Measurements from ENCODE around the gene FNDC10. TPM values are rescaled to one million over a fixed set of nuclear protein-coding genes. Genes with fewer than 3 reads are reported as not detected.
A peak's percentile ranks its signal among the peaks of the same experiment; 100 is the strongest.

Gene FNDC10
- total and polyA plus RNA-seq, 9 of the 15 experiments (the other 6 are each of a cell fraction or from before 2014, with no cell fraction given): 0.08 to 6.3 (median 1.6) TPM

- no peak for TF ChIP-seq SRF (CRISPR knock-in tag; IDR thresholded peaks at IDR 0.05)
- TF ChIP-seq DMBX1 (CRISPR knock-in tag; IDR thresholded peaks at IDR 0.05; ENCODE audit: borderline replicate concordance): no peak
- TF ChIP-seq PCBP2 (IDR thresholded peaks at IDR 0.05; ENCODE audit: low read depth, low read length, poor library complexity, severe bottlenecking): no peak
- TF ChIP-seq MBD2 (IDR thresholded peaks at IDR 0.05; ENCODE audit: borderline replicate concordance, low read depth): no peak
- TF ChIP-seq GTF3C2 (IDR thresholded peaks at IDR 0.05; ENCODE audit: borderline replicate concordance, extremely low read depth, insufficient read length): peak; percentile 26
- 0 out of 2 replicates have a peak, but pooled peaks have one; percentile 5 for TF ChIP-seq CBFB (CRISPR knock-in tag; IDR thresholded peaks at IDR 0.05)
- TF ChIP-seq CBX8 (IDR thresholded peaks at IDR 0.05; ENCODE audit: borderline replicate concordance, extremely low read depth, low read depth, low read length, poor library complexity, severe bottlenecking): no peak
- peak; percentile 67 for TF ChIP-seq KDM5B (IDR thresholded peaks at IDR 0.05; ENCODE audit: insufficient replicate concordance, low read depth, low read length)
- TF ChIP-seq PCBP1 (IDR thresholded peaks at IDR 0.05; ENCODE audit: low read depth, low read length, poor library complexity, severe bottlenecking): no peak
- no peak; the same call in 1 of the 2 replicates for TF ChIP-seq MIER1 (IDR thresholded peaks at IDR 0.05; ENCODE audit: low read depth)
- no peak for TF ChIP-seq ZBTB9 (CRISPR knock-in tag; IDR thresholded peaks at IDR 0.05)
- TF ChIP-seq NFIX (CRISPR knock-in tag; IDR thresholded peaks at IDR 0.05; ENCODE audit: low read depth): no peak
- peak; percentile 60; the same call in 1 of the 2 replicates for TF ChIP-seq SP1 (CRISPR knock-in tag; IDR thresholded peaks at IDR 0.05)
- TF ChIP-seq HMGN3 (IDR thresholded peaks at IDR 0.05; ENCODE audit: borderline replicate concordance, extremely low read depth, insufficient read length, low read depth, low read length): no peak
- TF ChIP-seq, protein P1, sequence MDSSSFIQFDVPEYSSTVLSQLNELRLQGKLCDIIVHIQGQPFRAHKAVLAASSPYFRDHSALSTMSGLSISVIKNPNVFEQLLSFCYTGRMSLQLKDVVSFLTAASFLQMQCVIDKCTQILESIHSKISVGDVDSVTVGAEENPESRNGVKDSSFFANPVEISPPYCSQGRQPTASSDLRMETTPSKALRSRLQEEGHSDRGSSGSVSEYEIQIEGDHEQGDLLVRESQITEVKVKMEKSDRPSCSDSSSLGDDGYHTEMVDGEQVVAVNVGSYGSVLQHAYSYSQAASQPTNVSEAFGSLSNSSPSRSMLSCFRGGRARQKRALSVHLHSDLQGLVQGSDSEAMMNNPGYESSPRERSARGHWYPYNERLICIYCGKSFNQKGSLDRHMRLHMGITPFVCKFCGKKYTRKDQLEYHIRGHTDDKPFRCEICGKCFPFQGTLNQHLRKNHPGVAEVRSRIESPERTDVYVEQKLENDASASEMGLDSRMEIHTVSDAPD (CRISPR knock-in tag; IDR thresholded peaks at IDR 0.05): no peak
- no peak for TF ChIP-seq ZNF184 (CRISPR knock-in tag; IDR thresholded peaks at IDR 0.05)
- TF ChIP-seq RB1 (IDR thresholded peaks at IDR 0.05; ENCODE audit: low read depth): peak; percentile 42
- TF ChIP-seq KDM1A (IDR thresholded peaks at IDR 0.05): no peak
- TF ChIP-seq, protein P2, sequence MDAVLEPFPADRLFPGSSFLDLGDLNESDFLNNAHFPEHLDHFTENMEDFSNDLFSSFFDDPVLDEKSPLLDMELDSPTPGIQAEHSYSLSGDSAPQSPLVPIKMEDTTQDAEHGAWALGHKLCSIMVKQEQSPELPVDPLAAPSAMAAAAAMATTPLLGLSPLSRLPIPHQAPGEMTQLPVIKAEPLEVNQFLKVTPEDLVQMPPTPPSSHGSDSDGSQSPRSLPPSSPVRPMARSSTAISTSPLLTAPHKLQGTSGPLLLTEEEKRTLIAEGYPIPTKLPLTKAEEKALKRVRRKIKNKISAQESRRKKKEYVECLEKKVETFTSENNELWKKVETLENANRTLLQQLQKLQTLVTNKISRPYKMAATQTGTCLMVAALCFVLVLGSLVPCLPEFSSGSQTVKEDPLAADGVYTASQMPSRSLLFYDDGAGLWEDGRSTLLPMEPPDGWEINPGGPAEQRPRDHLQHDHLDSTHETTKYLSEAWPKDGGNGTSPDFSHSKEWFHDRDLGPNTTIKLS (IDR thresholded peaks at IDR 0.05; ENCODE audit: borderline replicate concordance, low read depth): no peak
Observed at GRCh38 chr1:1614204-1614953, 14.4 kb upstream of the FNDC10 start (continued).

All from K562 (cell line).